Stimulated activated naive B cell treated with anti-CD40 and anti-IgM and Interleukin-4, amounts not matched to agents 10 μg/mL and 1 μg/mL and 100 μg/mL, for 72 hours (primary cell): ENCODE measurements around the gene CCDC158.

Source experiments
- ATAC-seq, 2 donors: fragments of 150-1000 bp; cut with Tn5 transposase; replicated peaks; 2 replicates each; pipeline ENCODE4 v1.10.0; 2021; ENCODE audit warnings: moderate library complexity in 1 of 2
- DNase-seq: peaks from one replicate; pipeline ENCODE4 v3.0.0; 2021
- H3K27ac Mint-ChIP-seq: one replicate; pipeline ENCODE4 v1.8.0; 2022; ENCODE audit warnings: mild to moderate bottlenecking, mixed read lengths
- H3K27me3 Mint-ChIP-seq, 2 donors: one replicate each; pipeline ENCODE4 v1.8.0; 2022; ENCODE audit warnings: mixed read lengths in 2 of 2
- H3K36me3 Mint-ChIP-seq, 2 donors: one replicate each; pipeline ENCODE4 v1.8.0; 2022; ENCODE audit warnings: mixed read lengths in 2 of 2, mild to moderate bottlenecking in 1 of 2
- H3K4me1 Mint-ChIP-seq, 2 donors: one replicate each; pipeline ENCODE4 v1.8.0; 2022; ENCODE audit warnings: mixed read lengths in 2 of 2, mild to moderate bottlenecking in 1 of 2
- H3K4me3 Mint-ChIP-seq, 2 donors: one replicate each; pipeline ENCODE4 v1.8.0; 2022; ENCODE audit warnings: mild to moderate bottlenecking in 2 of 2, mixed read lengths in 2 of 2, moderate library complexity in 1 of 2
- H3K9me3 Mint-ChIP-seq, 2 donors: one replicate each; pipeline ENCODE4 v1.8.0; 2022; ENCODE audit warnings: mixed read lengths in 2 of 2, mild to moderate bottlenecking in 1 of 2

CCDC158 gene

GRCh38 chr4:76334885-76335284 is 86.1 kb downstream of the CCDC158 start:
- no peak overlapping the region for H3K27ac Mint-ChIP-seq
- no peaks in the 10 kb centered on the region for H3K4me1 Mint-ChIP-seq
- no peaks in the 10 kb centered on the region for H3K9me3 Mint-ChIP-seq
- H3K4me3 Mint-ChIP-seq: no peak overlapping the region
- no peak for ATAC-seq
- H3K36me3 Mint-ChIP-seq: no peaks in the 10 kb centered on the region
- DNase-seq: no peak
- H3K27me3 Mint-ChIP-seq: peaks cover 0 to 12% of the 10 kb centered on the region in 2 donors

GRCh38 chr4:76326515-76326914 is 94.4 kb downstream of the CCDC158 start:
- H3K27ac Mint-ChIP-seq: no peak overlapping the region

GRCh38 chr4:76325072-76325471 is 95.9 kb downstream of the CCDC158 start:
- Mint-ChIP-seq H3K36me3 (peaks cover 2 to 4% of the 10 kb centered on the region in 2 donors), H3K27ac (no peak overlapping the region), H3K4me1 (no peaks in the 10 kb centered on the region), H3K9me3 (peaks cover 15 to 28% of the 10 kb centered on the region in 2 donors), H3K4me3 (no peak overlapping the region), H3K27me3 (peaks cover 6 to 8% of the 10 kb centered on the region in 2 donors)
- ATAC-seq (no peak), DNase-seq (no peak)

More at GRCh38 chr4:76326515-76326914, 94.4 kb downstream of the CCDC158 start:
- H3K36me3 Mint-ChIP-seq: peaks cover 2 to 4% of the 10 kb centered on the region in 2 donors
- H3K4me3 Mint-ChIP-seq: no peak overlapping the region
- no peaks in the 10 kb centered on the region for H3K27me3 Mint-ChIP-seq
- ATAC-seq (no peak), DNase-seq (no peak)
- H3K9me3 Mint-ChIP-seq: peaks cover 12 to 19% of the 10 kb centered on the region in 2 donors
- no peaks in the 10 kb centered on the region for H3K4me1 Mint-ChIP-seq

- Mint-ChIP-seq H3K27ac (no peak overlapping the region), H3K4me3 (no peak overlapping the region), H3K27me3 (peaks cover 14 to 15% of the 10 kb centered on the region in 2 donors), H3K4me1 (no peaks in the 10 kb centered on the region), H3K9me3 (peaks cover 16 to 24% of the 10 kb centered on the region in 2 donors), H3K36me3 (peaks cover 2 to 4% of the 10 kb centered on the region in 2 donors)
- ATAC-seq (no peak), DNase-seq (no peak)
Observed at GRCh38 chr4:76322236-76322635, 98.7 kb downstream of the CCDC158 start.

- Mint-ChIP-seq H3K36me3 (peaks cover 5 to 6% of the 10 kb centered on the region in 2 donors), H3K27ac (no peak overlapping the region), H3K4me1 (no peaks in the 10 kb centered on the region), H3K27me3 (peaks cover 23 to 25% of the 10 kb centered on the region in 2 donors), H3K4me3 (no peak overlapping the region), H3K9me3 (peaks cover 19 to 29% of the 10 kb centered on the region in 2 donors)
- DNase-seq: no peak
- no peak for ATAC-seq
Observed at GRCh38 chr4:76316131-76316530, 104.8 kb downstream of the CCDC158 start.

GRCh38 chr4:76315267-76315918 is 105.5 kb downstream of the CCDC158 start:
- peaks cover 5 to 6% of the 10 kb centered on the region in 2 donors for H3K36me3 Mint-ChIP-seq
- no peak for DNase-seq
- H3K4me3 Mint-ChIP-seq: no peak overlapping the region
- H3K27ac Mint-ChIP-seq: no peak overlapping the region
- no peak for ATAC-seq
- no peaks in the 10 kb centered on the region for H3K4me1 Mint-ChIP-seq
- peaks cover 18 to 23% of the 10 kb centered on the region in 2 donors for H3K9me3 Mint-ChIP-seq
- peaks cover 19 to 22% of the 10 kb centered on the region in 2 donors for H3K27me3 Mint-ChIP-seq

- Mint-ChIP-seq H3K27ac (no peak overlapping the region), H3K4me1 (no peaks in the 10 kb centered on the region), H3K36me3 (peaks cover 5 to 6% of the 10 kb centered on the region in 2 donors), H3K4me3 (no peak overlapping the region), H3K9me3 (peaks cover 11 to 17% of the 10 kb centered on the region in 2 donors), H3K27me3 (peaks cover 22 to 24% of the 10 kb centered on the region in 2 donors)
- ATAC-seq: no peak
- no peak for DNase-seq
Observed at GRCh38 chr4:76313547-76313946, 107.4 kb downstream of the CCDC158 start.

- no peak overlapping the region for H3K27ac Mint-ChIP-seq
- ATAC-seq: no peak
- H3K4me1 Mint-ChIP-seq: no peaks in the 10 kb centered on the region
- peaks cover 11 to 17% of the 10 kb centered on the region in 2 donors for H3K9me3 Mint-ChIP-seq
- H3K36me3 Mint-ChIP-seq: peaks cover 5 to 6% of the 10 kb centered on the region in 2 donors
- H3K27me3 Mint-ChIP-seq: peaks cover 17 to 26% of the 10 kb centered on the region in 2 donors
- no peak overlapping the region for H3K4me3 Mint-ChIP-seq
- no peak for DNase-seq
Observed at GRCh38 chr4:76312457-76312856, 108.5 kb downstream of the CCDC158 start.

- peaks cover 12 to 22% of the 10 kb centered on the region in 2 donors for H3K27me3 Mint-ChIP-seq
- DNase-seq (no peak), ATAC-seq (no peak)
- H3K9me3 Mint-ChIP-seq: peaks cover 8 to 13% of the 10 kb centered on the region in 2 donors
- no peak overlapping the region for H3K27ac Mint-ChIP-seq
- H3K36me3 Mint-ChIP-seq: peaks cover 5% of the 10 kb centered on the region in 2 donors
- no peak overlapping the region for H3K4me3 Mint-ChIP-seq
- no peaks in the 10 kb centered on the region for H3K4me1 Mint-ChIP-seq
Observed at GRCh38 chr4:76311896-76312331, 109.0 kb downstream of the CCDC158 start.

GRCh38 chr4:76310683-76311082 is 110.3 kb downstream of the CCDC158 start:
- no peak overlapping the region for H3K4me3 Mint-ChIP-seq
- DNase-seq (no peak), ATAC-seq (no peak)
- H3K9me3 Mint-ChIP-seq: peaks cover 3 to 4% of the 10 kb centered on the region in 2 donors
- no peak overlapping the region for H3K27ac Mint-ChIP-seq
- H3K4me1 Mint-ChIP-seq: peaks cover 1 to 7% of the 10 kb centered on the region in 2 donors
- peaks cover 14 to 26% of the 10 kb centered on the region in 2 donors for H3K27me3 Mint-ChIP-seq
- H3K36me3 Mint-ChIP-seq: no peaks in the 10 kb centered on the region

GRCh38 chr4:76309939-76310550 is 110.9 kb downstream of the CCDC158 start:
- Mint-ChIP-seq H3K9me3 (no peaks in the 10 kb centered on the region), H3K4me1 (peaks cover 3 to 14% of the 10 kb centered on the region in 2 donors), H3K27ac (no peak overlapping the region), H3K27me3 (peaks cover 19 to 33% of the 10 kb centered on the region in 2 donors), H3K36me3 (no peaks in the 10 kb centered on the region), H3K4me3 (no peak overlapping the region)
- DNase-seq (no peak), ATAC-seq (no peak)

- DNase-seq (no peak), ATAC-seq (no peak)
- Mint-ChIP-seq H3K9me3 (no peaks in the 10 kb centered on the region), H3K4me1 (peaks cover 7 to 17% of the 10 kb centered on the region in 2 donors), H3K27ac (no peak overlapping the region), H3K27me3 (peaks cover 21 to 42% of the 10 kb centered on the region in 2 donors), H3K4me3 (no peak overlapping the region), H3K36me3 (no peaks in the 10 kb centered on the region)
Observed at GRCh38 chr4:76308548-76308947, 112.4 kb downstream of the CCDC158 start.

- DNase-seq: no peak
- H3K4me3 Mint-ChIP-seq: peak overlapping the region in 1 of 2 donors; percentile 89
- peaks cover 7 to 17% of the 10 kb centered on the region in 2 donors for H3K4me1 Mint-ChIP-seq
- H3K27ac Mint-ChIP-seq: no peak overlapping the region
- H3K27me3 Mint-ChIP-seq: peaks cover 27 to 51% of the 10 kb centered on the region in 2 donors
- no peaks in the 10 kb centered on the region for H3K36me3 Mint-ChIP-seq
- no peaks in the 10 kb centered on the region for H3K9me3 Mint-ChIP-seq
- ATAC-seq: no peak
Observed at GRCh38 chr4:76307660-76308014, 113.3 kb downstream of the CCDC158 start.

- peaks cover 27 to 56% of the 10 kb centered on the region in 2 donors for H3K27me3 Mint-ChIP-seq
- ATAC-seq (peak; percentile 43 to 48), DNase-seq (no peak)
- H3K4me3 Mint-ChIP-seq: peak overlapping the region; percentile 83 to 89
- H3K4me1 Mint-ChIP-seq: peaks cover 7 to 17% of the 10 kb centered on the region in 2 donors
- H3K27ac Mint-ChIP-seq: no peak overlapping the region
- H3K36me3 Mint-ChIP-seq: no peaks in the 10 kb centered on the region
- no peaks in the 10 kb centered on the region for H3K9me3 Mint-ChIP-seq
Observed at GRCh38 chr4:76306882-76307659, 113.9 kb downstream of the CCDC158 start.
